NCI-H748 (cell line): ENCODE results near the gene TTC33.
"Not testable (repeated sequence)": the region's sequence is repeated elsewhere in the genome, so short reads cannot be mapped to it uniquely, and the experiment has no call there.

Source experiments
- DNase-seq: peaks from one replicate; lab custom pipeline; 2025; ENCODE audit not compliant: unreplicated experiment; lab: John Stamatoyannopoulos, UW

The TTC33 gene, protein sequence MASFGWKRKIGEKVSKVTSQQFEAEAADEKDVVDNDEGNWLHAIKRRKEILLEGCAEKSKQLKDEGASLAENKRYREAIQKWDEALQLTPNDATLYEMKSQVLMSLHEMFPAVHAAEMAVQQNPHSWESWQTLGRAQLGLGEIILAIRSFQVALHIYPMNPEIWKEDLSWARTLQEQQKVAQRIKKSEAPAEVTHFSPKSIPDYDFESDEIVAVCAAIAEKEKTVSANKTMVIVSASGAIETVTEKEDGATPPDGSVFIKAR

GRCh38 chr5:40755407-40756365 is at the start of gene TTC33:
TTC33 (minus strand) TSS chr5:40755961; CDS start chr5:40747018, 8,943 bp downstream.
- peak; percentile 100 for DNase-seq

DNA sequence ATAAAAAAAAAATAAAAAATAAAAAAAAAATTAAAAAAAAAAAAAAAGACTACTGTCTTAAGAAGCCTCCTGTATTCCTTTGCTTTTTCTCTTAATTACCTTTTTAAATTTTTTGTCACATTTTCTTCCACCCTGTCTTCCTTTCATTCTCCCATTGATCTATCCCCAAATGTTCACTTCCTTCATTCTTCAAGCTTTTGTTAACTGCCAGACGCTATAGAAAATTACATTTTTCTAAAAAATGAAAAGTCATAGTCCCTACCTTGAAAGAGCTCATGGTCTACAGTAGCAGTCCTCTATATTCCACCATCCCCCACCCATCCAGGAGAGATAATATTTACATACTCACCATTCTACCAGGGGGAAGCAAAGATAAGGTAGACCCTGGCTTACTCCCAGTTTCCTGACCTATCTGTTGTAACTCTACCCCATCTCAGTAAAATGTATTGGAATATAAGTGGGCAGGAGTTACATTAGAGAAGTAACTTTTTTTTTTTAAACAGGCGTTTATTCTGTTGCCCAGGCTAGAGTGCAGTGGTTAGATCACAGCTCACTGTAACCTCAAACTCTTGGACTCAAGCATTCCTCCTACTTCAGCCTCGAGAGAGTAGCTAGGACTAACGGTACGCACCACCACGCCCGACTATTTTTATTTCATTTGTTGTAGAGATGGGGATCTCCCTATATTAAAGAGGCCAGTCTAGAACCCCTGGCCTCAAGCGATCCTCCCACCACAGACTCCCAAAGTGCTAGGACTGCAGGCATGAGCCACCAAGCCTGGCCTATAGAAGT is 46.2 kb upstream of the TTC33 start:
- DNase-seq = no peak

- DNase-seq = no peak
These were observed 43.5 kb upstream of the TTC33 start for GRCh38 chr5:40799258-40799657.

GRCh38 chr5:40798801-40799210 is 43.0 kb upstream of the TTC33 start:
- DNase-seq = no peak

DNA sequence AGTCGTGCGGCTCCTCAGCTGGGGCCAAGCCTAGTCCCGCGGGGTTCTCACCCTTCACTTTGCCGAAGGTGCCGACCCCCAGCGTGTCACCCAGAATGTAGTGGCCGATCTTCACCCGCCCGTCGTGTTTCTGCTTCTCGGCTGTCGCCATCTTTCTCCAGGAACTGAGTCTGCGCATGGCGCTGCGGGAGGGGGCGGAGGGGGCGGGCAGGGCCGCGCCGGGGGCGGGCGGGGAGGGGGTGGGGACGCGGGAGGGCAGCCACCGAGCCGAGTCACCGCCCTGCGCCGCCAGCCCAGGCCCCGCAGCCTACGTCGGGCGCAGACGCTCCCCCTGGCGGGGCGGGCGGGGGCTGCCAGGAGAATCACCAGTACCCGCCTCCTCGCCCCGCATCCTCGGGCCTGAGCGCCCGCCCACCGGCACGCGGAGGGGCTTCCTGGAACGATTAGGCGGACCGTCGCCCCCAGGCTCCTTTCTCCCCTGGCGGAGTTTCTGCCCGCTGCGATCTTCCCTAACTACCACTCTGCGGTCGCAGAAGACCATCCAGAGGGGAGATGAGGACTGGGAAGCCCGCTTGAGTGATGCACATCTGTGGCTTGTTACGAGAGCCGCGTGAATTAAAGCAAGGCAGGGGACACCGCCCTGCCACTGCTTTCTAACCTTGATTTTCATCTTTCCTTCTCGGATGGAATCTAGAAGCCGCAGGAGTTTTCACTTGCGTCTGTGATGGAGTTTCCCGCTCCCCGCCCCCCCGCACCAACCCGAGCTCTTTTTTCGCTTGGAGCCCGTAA is 42.4 kb upstream of the TTC33 start, which contains the start of gene PRKAA1:
PRKAA1 (minus strand) TSS at position 363 of the 789 bp plus-strand sequence; CDS start at position 178, 185 bp downstream.
- peak; percentile 97 for DNase-seq

- DNase-seq = peak; percentile 96
These were observed 41.7 kb upstream of the TTC33 start for GRCh38 chr5:40797273-40798011.

GRCh38 chr5:40796487-40796889 is 40.7 kb upstream of the TTC33 start:
- peak; percentile 22 for DNase-seq

GRCh38 chr5:40794877-40795276 is 39.1 kb upstream of the TTC33 start:
- not testable (repeated sequence) for DNase-seq

GRCh38 chr5:40794340-40794739 is 38.6 kb upstream of the TTC33 start:
- not testable (repeated sequence) for DNase-seq

DNA sequence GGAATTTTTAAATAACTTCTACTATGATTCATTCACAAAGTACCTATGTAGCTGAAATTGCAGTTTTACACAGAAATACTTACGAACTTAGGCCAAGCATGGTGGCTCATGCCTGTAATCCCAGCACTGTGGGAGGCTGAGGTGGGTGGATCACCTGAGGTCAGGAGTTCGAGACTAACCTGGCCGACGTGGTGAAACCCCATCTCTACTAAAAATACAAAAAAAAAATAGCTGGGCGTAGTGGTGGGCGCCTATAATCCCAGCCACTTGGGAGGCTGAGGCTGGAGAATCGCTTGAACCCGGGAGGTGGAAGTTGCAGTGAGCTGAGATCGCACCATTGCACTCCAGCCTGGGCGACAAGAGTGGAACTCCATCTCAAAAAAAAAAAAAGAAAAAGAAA is 36.9 kb upstream of the TTC33 start:
- DNase-seq = not testable (repeated sequence)

GRCh38 chr5:40791715-40792139 is 36.0 kb upstream of the TTC33 start:
- no peak for DNase-seq

GRCh38 chr5:40790947-40791593 is 35.3 kb upstream of the TTC33 start:
- no peak for DNase-seq

DNA sequence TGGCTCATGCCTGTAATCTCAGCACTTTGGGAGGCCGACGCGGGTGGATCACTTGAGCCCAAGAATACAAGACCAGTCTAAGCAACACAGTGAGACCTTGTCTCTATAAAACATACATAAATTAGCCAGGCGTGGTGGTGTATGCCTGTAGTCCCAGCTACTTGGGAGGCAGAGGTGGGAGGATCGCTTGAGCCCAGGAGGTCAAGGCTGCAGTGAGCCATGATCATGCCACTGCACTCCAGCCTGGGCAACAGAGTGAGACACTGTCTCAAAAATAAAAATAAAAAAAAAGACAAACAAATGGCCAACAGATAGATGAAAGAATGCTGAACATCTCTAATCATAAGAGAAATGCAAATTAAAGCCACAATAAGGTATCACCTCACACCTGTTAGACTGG is 33.2 kb upstream of the TTC33 start:
- not testable (repeated sequence) for DNase-seq

- DNase-seq = no peak
These were observed 32.2 kb upstream of the TTC33 start for GRCh38 chr5:40787986-40788385.

DNA sequence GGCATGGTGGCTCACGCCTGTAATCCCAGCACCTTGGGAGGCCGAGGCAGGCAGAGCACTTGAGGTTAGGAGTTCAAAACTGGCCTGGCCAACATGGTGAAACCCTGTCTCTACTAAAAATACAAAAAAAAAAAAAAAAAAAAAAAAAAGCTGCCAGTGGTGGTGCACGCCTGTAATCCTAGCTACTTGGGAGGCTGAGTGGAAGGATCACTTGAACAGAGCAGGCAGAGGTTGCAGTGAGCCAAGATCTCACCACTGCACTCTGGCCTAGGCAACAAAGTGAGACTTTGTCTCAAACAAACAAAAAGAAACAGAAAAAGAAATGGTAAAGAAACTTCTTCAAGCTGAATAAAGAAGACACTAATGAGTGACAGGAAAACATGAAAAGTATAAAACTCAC is 30.9 kb upstream of the TTC33 start:
- DNase-seq = not testable (repeated sequence)

- no peak for DNase-seq
These were observed 29.2 kb upstream of the TTC33 start for GRCh38 chr5:40784916-40785315.

GRCh38 chr5:40784027-40784653 is 28.4 kb upstream of the TTC33 start:
- DNase-seq = no peak

- no peak for DNase-seq
These were observed 26.2 kb upstream of the TTC33 start for GRCh38 chr5:40781843-40782409.
